ENCODE results near the gene IPO4.

IPO4 gene

DNA sequence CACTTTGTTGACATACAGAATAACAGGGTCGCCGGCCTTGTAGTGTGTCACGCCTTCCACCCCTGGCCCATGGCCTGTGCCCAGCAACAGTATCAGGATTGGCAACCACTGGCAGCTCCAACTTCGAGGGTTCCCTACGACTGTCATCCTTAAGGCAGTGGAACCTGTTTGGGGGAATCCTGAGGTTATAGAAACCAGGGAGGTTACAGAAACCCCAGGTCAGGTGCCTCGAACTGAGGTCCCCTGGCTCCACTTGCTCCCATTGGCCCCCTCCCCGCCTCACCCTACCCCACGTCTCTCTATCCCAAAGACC is 6.2 kb upstream of the IPO4 start:
- no peak for DNase-seq (ENCODE audit: low spot score)

- DNase-seq (ENCODE audit: low spot score), result no peak
Observed at GRCh38 chr14:24194186-24194872, 5.7 kb upstream of the IPO4 start.

DNA sequence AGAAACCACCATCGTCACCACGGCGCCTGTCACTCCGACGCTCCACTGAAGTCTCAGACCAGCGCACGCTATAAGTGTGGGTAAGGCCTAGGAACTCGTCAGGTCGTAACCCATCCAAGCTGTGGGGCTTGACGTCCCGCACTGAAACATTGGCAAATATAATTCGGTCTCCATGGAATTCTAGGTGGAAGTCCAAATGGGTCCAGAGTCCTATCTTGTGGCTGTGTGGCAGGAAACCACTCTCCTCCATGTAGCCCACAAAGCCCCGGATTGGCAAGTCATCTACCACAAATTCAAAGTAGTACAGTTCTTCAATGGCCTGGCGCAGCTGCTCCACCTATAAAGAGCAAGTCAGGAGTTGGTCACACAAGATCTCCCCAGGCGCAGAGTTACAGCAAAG is 4.3 kb upstream of the IPO4 start:
- no peak for DNase-seq (ENCODE audit: low spot score)

DNA sequence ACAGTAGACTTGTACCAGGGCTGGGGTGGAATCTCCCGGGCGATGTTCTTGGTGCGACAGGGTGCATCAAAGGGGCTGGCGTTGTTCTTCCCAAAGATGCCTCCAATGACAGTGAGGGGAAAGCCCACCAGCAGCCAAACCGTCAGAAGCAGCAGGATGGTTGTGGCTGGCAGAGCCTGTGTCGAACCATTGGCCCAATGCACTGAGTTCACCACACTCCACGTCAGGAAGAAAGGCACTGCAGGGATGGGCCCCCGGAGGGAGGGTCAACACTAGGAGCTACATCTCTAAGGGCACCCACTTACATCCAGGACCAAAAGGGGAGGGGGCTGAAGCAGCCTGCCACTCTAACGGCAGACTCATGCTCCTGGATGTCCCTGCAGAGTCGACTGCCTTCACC is 1.8 kb upstream of the IPO4 start:
- no peak for DNase-seq (ENCODE audit: low spot score)

- no peak for DNase-seq (ENCODE audit: low spot score)
Observed at GRCh38 chr14:24189460-24189859, 844 bp upstream of the IPO4 start.

GRCh38 chr14:24189059-24189375 is 401 bp upstream of the IPO4 start:
- DNase-seq (ENCODE audit: low spot score), result no peak

DNA sequence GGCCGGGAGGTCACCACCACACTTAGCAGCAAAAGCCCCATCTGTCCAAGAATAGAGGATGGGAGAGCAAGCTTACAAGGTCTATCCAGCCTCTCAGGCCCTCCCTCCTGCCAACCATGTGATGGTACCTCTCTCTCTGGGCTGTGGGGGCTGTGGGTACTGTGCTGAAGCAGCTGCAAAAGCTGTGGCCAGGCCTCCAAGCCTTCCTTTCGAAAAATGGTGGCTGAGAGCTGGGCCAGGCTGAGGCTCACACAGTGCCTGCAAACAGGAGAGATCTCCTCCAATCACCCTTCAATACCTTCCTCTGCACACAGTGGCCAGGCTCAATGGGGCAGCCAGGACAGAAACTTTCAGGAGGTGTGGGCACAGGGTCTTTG is 1.1 kb downstream of the IPO4 start:
- no peak for DNase-seq (ENCODE audit: low spot score)

DNA sequence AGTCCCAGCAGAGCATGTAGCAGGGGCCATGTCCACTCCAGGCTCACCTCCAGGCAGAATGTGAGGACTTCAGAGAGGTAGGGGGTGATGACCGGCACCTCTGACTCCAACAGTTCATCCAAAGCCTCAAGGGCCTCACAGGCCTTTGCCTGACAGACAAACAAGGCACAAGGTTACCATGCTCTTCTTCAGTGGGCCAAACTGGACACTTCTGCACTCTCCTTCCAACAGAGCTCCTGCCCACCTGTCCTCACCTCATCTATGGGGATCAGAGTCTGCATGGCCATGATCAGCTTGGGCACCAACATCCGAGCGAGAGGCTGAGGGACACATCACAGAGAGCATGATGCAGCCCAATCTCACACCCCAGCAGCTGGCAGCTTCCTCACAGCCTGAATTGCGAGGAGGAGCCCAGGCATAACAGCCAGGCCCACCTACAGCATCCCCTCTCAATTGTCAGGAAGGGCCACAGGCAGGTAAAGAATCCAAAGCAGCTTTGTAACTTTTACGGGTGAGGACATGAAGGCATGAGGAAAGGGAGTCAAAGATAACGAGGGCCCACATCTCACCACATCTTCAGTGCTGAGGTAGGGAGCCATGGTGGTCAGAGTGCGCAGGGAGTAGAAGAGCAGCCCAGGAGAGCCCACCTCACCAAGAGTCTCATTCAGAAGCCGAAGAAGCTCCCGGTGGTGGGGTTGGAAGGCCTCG is 1.6 kb downstream of the IPO4 start:
- no peak for DNase-seq (ENCODE audit: low spot score)

DNA sequence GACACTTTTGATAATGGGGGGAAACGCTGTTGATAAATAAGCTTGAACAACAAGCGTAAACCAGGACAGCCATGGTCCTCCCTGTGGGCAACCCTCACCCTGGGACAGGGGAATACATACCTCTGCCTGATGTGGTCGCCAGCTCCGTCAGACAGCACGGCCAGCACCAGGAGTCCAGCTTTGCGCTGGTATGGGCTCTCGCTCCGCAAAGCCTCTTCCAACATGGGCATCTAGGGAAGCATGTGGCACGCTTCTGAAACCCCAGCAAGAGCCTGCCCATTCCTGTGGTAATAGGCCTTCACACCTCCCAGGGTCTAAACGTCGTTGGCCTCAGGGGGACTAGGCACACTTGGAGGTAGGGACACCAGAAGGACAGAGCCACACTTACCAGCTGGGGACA is 2.9 kb downstream of the IPO4 start:
- DNase-seq (ENCODE audit: low spot score), result no peak

GRCh38 chr14:24185026-24185425 is 3.6 kb downstream of the IPO4 start:
- no peak for DNase-seq (ENCODE audit: low spot score)

DNA sequence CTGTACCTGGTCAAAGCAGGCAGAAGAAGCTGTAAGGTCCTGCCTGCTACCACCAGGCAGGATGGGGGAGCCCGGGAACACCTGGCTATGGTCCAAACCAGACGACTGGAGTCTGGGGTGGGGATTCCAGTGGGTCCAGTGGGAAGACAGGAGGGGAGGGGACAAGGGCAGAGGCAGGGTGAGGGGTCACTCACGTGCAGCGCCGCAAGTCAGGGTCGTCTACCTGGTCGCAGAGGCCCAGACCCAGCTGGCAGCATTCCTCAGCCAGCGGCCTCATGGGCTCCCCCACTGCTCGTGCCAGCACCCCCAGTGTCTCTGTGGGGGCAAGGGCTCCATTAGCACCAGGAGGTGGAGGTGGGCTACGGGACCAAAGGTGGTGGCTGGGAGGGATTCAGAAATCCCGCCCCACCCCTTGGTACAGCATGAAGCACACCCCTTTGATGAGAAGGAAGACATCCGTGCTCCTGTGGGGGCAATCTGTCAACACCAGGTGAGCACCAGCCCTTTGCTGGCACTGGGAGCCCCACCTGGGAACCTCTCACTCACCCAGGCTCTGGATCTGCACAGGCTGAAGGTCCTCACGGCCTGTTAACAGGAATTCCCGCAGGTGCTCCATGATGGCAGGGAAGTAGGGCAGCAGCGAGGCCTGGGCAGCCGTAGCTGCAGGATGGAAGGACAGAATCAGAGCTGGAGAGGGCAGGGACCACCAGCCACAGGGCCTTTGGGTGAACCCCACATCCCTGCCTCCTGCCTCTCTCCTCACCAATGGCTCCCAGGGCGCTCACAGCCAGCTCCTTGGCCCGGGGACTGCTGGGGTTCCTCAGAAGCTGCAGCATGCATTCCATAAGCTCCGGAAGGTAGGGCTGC is 4.3 kb downstream of the IPO4 start:
- no peak for DNase-seq (ENCODE audit: low spot score)

GRCh38 chr14:24183014-24183481 is 5.6 kb downstream of the IPO4 start:
- DNase-seq (ENCODE audit: low spot score), result no peak

DNA sequence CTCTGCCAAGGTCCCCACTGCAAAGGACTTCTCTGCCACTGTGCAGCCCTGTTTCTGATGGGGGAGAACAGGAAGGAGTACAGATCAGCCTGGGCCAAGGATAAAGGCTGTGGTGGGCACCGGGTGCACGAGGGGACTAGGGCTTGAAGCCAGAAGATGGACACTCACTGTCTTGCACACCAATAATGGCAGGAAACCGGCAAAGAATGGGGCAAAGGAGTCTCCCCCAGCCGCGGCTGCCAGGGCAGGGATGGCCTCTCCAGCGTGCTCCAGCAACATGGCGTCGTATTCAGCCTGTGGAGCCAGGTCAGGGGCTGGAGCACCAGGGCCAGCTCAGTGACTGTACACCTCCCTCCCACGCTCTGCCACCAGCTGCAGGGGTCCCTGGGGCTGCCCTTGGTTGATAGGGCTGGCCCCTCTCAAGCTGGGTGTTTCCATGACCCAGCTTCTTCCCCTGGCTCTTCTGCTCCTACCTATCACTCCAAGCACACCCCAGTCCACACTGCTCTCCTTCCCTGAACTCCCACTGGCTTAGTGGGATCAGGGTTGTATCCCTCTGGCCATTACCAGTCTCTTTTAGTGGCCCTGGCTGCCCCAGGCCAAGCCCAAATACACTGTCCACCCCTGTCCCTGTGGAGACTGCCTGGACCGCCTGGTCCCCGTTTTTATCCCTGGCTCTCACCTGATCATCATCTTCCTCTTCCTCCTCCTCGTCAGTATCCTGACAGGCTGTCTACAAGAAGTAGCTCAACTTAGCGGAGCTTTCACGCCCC is 6.3 kb downstream of the IPO4 start:
- no peak for DNase-seq (ENCODE audit: low spot score)

GRCh38 chr14:24181371-24182077 is 7.1 kb downstream of the IPO4 start:
- no peak for DNase-seq (ENCODE audit: low spot score)

DNA sequence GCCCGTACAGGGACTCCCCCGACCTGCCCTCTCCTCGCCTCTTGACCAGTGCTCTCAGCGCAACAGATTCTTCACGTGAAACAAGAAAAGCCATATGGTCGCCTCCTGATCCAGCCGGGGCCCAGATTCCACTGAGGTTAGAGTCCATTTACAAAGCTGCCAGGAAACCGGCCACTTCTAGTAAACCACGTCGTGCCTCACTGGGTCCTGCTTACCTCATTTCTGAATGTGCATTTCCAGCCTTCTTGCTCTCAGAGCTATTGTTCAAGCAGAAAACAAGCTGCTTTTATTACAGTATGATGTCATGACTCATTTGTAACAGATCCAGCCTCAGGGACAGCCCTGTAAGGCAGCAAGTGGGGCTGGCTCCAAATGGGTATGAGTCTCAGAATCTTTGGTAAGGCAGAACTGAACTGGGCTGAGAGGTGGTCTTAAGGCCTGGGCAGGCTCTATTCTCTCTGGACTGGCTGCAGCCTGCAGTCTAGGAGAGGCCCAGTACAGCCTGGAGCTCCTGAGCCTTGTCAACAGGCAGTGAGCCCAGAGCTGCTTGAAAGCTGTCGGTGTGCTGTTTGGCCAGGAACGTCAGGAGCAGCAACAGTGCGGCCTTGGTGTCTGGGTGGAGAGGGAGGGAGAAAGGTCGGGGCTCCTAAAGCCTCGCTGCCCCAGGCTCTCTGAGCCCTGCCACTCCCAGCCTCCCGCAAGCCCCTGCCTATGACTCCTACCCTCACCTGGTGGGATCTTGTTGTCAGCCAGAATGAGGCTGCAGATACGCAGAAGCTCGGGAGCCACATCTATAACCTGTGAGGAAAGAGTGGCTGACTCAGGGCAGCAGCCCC is 8.4 kb downstream of the IPO4 start:
- peak; percentile 27 for DNase-seq (ENCODE audit: low spot score)

DNA sequence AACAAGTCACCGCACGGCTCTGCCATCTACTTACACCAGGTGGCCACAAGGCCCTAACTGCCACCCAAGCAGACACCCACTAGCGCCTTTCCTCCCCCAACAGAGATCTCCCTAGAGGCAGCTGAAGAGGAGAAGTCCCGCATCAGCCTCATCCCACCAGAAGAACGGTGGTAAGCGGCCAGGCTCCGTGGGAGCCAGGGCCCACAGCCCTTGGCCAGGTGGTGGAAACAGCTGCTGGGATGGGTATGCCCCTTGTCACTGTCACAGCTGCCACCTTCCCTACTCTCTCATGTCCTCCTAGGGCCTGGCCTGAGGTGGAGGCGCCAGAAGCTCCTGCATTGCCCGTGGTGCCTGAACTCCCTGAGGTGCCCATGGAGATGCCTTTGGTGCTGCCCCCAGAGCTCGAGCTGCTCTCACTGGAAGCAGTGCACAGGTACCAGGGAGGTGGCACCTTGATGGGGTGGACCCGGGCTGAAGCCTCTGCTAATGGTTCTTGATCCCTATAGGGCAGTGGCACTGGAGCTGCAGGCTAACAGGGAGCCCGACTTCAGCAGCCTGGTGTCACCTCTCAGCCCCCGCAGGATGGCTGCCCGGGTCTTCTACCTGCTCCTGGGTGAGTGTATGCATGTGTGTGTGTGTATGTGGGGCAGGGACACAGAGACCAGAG is 9.2 kb downstream of the IPO4 start:
- DNase-seq (ENCODE audit: low spot score), result no peak

DNA sequence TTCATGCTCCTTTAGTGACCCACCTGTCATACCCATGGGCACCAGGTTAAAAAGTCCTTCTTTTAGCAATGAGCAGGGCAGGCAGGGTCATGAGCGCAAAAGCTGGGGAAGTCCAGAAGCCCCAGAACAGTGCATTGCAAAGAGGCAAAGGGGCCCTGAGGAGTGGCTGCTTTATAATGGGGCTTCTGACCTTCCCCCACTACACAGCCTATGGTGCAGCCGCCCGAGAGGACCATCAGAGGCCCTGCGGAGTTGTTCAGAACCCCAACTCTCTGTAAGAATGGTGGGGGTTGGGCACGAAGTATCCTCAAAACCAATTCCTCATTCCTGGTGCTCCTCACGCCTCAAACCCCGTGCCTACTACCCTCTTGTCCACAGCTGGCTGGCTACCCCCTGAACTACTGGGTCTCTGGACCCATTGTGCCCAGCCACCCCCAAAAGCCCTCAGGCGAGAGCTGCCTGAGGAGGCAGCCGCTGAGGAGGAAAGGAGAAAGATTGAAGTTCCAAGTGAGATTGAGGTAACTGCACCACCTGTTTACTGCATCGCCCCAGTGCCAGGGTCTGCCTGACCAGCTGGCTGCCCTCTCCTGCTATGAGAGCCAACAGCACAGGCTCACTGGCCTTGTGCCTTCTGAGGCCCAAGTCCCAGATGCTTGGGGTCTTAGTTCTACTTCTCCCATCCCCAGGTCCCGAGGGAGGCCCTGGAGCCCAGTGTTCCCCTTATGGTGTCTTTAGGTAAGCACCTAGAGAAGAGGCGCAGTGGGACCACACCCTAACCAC is 10.0 kb downstream of the IPO4 start:
- DNase-seq (ENCODE audit: low spot score), result no peak

DNA sequence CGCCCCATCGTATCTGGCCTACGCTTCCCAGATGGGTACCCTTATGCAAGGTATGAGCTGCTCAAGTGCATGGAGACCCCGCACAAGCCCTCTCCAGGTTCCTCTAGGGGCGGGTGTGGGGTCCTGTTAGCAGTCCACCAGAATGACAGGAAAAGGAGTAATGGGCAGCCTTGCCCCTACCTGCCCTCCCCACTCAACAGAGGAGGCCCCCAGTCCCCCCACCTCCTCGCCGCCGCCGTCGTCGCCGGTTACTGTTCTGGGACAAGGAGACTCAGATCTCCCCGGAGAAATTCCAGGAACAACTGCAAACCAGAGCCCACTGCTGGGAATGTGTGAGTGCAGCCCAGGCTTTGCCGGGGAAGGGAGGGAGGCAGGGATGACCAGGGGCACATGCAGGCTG is 10.7 kb downstream of the IPO4 start:
- no peak for DNase-seq (ENCODE audit: low spot score)

DNA sequence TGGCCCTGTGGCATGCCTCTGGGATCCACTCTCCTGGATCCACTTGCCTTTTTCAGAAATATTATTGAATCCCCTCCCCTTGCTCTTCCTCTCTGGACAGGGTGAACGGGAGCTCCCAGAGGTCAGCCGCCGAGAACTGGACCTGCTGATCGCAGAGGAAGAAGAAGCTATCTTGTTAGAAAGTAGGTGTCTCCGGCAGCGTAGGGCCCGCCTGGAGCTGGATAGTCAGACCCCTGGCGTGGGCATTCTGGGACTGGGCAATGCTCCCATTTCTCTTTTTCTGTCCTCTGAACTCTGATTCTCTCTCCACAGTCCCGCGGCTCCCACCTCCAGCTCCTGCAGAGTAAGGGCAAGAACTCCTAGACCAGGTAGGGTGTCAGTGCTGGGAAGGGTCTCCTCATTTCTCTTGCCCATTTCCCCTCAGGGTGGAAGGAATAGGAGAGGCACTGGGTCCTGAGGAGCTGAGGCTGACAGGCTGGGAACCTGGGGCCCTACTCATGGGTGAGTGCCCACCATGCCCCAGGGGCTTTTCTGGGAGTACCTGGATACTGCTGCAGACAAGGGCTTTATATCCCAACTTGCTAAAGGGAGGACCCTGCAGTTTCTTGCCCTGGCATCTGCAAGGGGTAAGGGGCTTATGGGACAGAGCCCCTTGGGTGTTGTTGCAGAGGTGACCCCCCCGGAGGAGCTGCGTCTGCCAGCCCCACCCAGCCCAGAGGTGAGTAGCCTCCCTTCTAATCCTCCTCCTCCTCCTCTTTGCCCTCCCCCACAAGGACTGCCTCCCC is 11.4 kb downstream of the IPO4 start:
- no peak for DNase-seq (ENCODE audit: low spot score)

All from iPS-NIHi11 (cell line).